Esophagus muscularis mucosa (tissue), 3 donors: ENCODE measurements around the gene XYLB.

Experiments used
- CTCF ChIP-seq, 3 experiments: fragments of 200-600 bp in 2 of 3; fragments of 450-650 bp in 1 of 3; sonication (generic) in 2 of 3; IDR thresholded peaks; one replicate each; pipeline ENCODE4 v1.5.1; 2017 to 2019; ENCODE audit warnings: antibody characterized with exemption in 3 of 3, mild to moderate bottlenecking in 2 of 3, moderate library complexity in 1 of 3
- POLR2A ChIP-seq: fragments of 450-650 bp; IDR thresholded peaks from one replicate; pipeline ENCODE4 v1.6.1; 2017; ENCODE audit warnings: antibody characterized with exemption, moderate library complexity, mild to moderate bottlenecking, low read depth
- POLR2AphosphoS5 ChIP-seq, 2 donors: sonication (generic); formaldehyde crosslinking; IDR thresholded peaks; one replicate each; pipeline ENCODE4 v1.6.1; 2017; ENCODE audit warnings: antibody characterized with exemption in 2 of 2

GRCh38 chr3:38383156-38383875 is 36.7 kb downstream of the XYLB start:
- no peak for TF ChIP-seq POLR2AphosphoS5 (IDR thresholded peaks at IDR 0.05)
- no peak for TF ChIP-seq POLR2A
- TF ChIP-seq CTCF (IDR thresholded peaks at IDR 0.05) = no peak
